NCI-H345 (cell line): Measurements from ENCODE around the gene SNX4.
A peak's percentile ranks its signal among the peaks of the same experiment; 100 is the strongest.

Experiments
- DNase-seq: peaks from one replicate; lab custom pipeline; 2025; lab: John Stamatoyannopoulos, UW

The SNX4 gene

GRCh38 chr3:125403789-125404188 lies 116.2 kb downstream of the SNX4 start:
- DNase-seq = no peak

- DNase-seq = no peak
Measured at GRCh38 chr3:125402639-125403038, 117.4 kb downstream of the SNX4 start.

- no peak for DNase-seq
Measured at GRCh38 chr3:125401402-125401801, 118.6 kb downstream of the SNX4 start.

- DNase-seq = peak; percentile 0
Measured at GRCh38 chr3:125398952-125399351, 121.0 kb downstream of the SNX4 start.
